HG02852 (cell line): ENCODE measurements around the gene MYMK.

Source experiments
- ATAC-seq: cut with Tn5 transposase; IDR thresholded peaks from one replicate; pipeline ENCODE4 v1.9.1; 2021; ENCODE audit warnings: mild to moderate bottlenecking, moderate library complexity; ENCODE audit not compliant: unreplicated experiment

Gene MYMK

GRCh38 chr9:133489253-133490190 is 35.2 kb downstream of the MYMK start:
- ATAC-seq, result no peak

- ATAC-seq, result no peak
Measured at GRCh38 chr9:133488686-133489252, 36.0 kb downstream of the MYMK start.

GRCh38 chr9:133487331-133487725 is 37.4 kb downstream of the MYMK start:
- ATAC-seq, result no peak

GRCh38 chr9:133485531-133486260 is 39.1 kb downstream of the MYMK start:
- no peak for ATAC-seq

- ATAC-seq, result no peak
Measured at GRCh38 chr9:133484671-133485437, 39.9 kb downstream of the MYMK start.

- ATAC-seq, result no peak
Measured at GRCh38 chr9:133483611-133484010, 41.1 kb downstream of the MYMK start.

- ATAC-seq, result peak; percentile 93
Measured at GRCh38 chr9:133478851-133479711, 45.7 kb downstream of the MYMK start, which contains the start of gene SLC2A6. TSS of gene SLC2A6 (minus strand) at chr9:133479099. CDS start at chr9:133479059, 40 bp downstream.

- ATAC-seq, result peak; percentile 42
Measured at GRCh38 chr9:133477992-133478850, 46.5 kb downstream of the MYMK start.

GRCh38 chr9:133477461-133477860 is 47.3 kb downstream of the MYMK start:
- ATAC-seq, result no peak

- ATAC-seq, result no peak
Measured at GRCh38 chr9:133476941-133477340, 47.8 kb downstream of the MYMK start.

- no peak for ATAC-seq
Measured at GRCh38 chr9:133476036-133476931, 48.5 kb downstream of the MYMK start.

GRCh38 chr9:133475292-133476012 is 49.3 kb downstream of the MYMK start:
- ATAC-seq, result no peak

GRCh38 chr9:133474853-133475252 is 49.9 kb downstream of the MYMK start:
- no peak for ATAC-seq

GRCh38 chr9:133474215-133474614 is 50.5 kb downstream of the MYMK start:
- ATAC-seq, result no peak

- no peak for ATAC-seq
Measured at GRCh38 chr9:133473743-133474142, 51.0 kb downstream of the MYMK start.

- ATAC-seq, result no peak
Measured at GRCh38 chr9:133472753-133473378, 51.9 kb downstream of the MYMK start.

- ATAC-seq, result no peak
Measured at GRCh38 chr9:133472277-133472645, 52.5 kb downstream of the MYMK start.
